ENCODE results near the gene RNF34.
A peak's percentile ranks its signal among the peaks of the same experiment; 100 is the strongest.

RNF34 gene

DNA sequence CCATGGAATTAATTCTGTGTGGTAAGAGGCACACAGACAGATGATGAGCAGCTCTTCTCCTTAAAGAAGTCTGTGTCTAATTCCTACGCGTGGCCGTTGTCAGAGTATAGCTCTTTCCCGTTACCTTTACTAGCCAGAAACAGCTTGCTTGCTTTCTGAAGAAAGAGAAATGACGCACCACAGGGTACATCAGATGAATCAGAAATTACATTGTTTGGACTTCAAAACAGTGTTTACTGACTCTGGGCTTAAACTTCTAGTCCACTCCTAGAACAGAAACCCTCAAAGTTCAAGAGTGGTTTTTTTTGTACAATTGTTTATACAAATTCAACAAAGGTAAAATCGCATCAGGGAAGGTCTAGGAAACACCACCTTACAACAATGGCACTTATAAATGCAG is 29.0 kb downstream of the RNF34 start:
- no peak for FAIRE-seq
- no peak for DNase-seq (ENCODE audit: insufficient read length, low spot score)
- no peak for TF ChIP-seq SPI1 (IDR thresholded peaks at IDR 0.05; ENCODE audit: low read depth, low read length)
- no peak for TF ChIP-seq POLR2AphosphoS5 (IDR thresholded peaks at IDR 0.05; ENCODE audit: low read depth, low read length)
- TF ChIP-seq POLR2A (IDR thresholded peaks at IDR 0.05; ENCODE audit: low read depth, low read length): no peak
- TF ChIP-seq POU2F2 (IDR thresholded peaks at IDR 0.05; ENCODE audit: low read depth, low read length): no peak
- TF ChIP-seq PAX5 (IDR thresholded peaks at IDR 0.05; ENCODE audit: insufficient read depth, low read length, severe bottlenecking): no peak
- no peak for TF ChIP-seq TAF1 (IDR thresholded peaks at IDR 0.05; ENCODE audit: low read depth, low read length)

DNA sequence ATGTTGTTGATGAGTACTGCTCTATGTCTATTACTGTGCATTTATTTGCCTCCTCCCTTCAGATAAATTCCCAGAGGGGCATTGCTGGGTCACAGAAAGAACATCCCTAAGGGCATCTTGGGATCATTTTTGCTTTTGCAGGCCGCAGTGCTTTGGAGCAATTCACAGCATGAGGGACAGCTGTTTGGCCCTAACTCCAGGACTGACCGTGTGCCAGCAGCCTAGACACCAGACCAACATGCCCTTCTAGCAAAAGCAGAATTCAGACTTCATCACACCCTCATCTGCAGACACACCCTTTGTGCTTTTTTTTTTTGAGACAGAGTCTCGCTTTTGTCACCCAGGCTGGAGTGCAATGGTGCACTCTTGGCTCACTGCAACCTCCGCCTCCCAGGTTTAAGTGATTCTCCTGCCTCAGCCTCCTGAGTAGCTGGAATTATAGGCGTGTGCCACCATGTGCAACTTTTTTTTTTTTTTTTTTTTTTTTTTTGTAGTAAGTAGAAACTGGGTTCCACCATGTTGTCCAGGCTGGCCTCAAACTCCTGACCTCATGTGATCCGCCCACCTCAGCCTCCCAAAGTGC is 31.0 kb downstream of the RNF34 start:
- DNase-seq (ENCODE audit: insufficient read length, low spot score) (no peak), FAIRE-seq (no peak)
- TF ChIP-seq TAF1 (IDR thresholded peaks at IDR 0.05; ENCODE audit: low read depth, low read length) (no peak), SPI1 (IDR thresholded peaks at IDR 0.05; ENCODE audit: low read depth, low read length) (no peak), POLR2AphosphoS5 (IDR thresholded peaks at IDR 0.05; ENCODE audit: low read depth, low read length) (no peak), POLR2A (IDR thresholded peaks at IDR 0.05; ENCODE audit: low read depth, low read length) (no peak), POU2F2 (IDR thresholded peaks at IDR 0.05; ENCODE audit: low read depth, low read length) (no peak), PAX5 (IDR thresholded peaks at IDR 0.05; ENCODE audit: insufficient read depth, low read length, severe bottlenecking) (no peak)

DNA sequence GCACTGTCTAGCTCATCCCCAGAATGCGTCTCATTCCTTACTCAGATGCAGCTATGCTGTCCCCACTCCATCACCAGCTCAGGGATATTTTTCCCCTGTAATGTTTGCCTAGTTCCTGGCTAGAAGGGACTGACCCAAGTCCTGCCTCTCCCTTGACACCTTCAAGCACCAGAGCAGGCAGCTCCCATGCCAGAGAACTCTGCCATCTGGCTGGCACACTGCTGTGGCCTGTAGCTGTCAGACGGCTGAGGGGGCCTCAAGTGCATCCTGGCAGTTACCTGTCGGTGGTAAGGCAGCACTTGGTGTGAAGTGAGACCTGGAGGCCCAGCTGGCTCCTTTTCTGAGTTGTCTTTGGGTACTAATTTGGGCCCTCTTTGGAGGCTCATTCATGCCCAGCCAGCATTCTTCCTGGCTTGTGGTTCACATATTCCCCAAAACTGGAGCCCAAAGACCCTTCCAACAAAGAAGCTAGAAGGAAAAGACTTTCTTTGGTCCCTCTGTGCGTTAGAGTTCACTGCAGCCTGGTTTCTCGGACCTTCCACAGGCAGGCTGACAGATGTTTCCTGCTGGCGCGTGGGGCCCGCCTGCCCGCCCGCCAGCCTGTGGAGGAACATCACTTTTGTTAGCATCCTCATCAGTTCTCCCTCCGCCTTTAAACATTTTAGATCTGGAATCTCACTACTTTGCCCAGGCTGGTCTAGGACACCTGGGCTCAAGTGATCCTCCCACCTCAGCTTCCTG is 33.0 kb downstream of the RNF34 start:
- no peak for FAIRE-seq
- no peak for DNase-seq (ENCODE audit: insufficient read length, low spot score)
- no peak for TF ChIP-seq POU2F2 (IDR thresholded peaks at IDR 0.05; ENCODE audit: low read depth, low read length)
- TF ChIP-seq POLR2A (IDR thresholded peaks at IDR 0.05; ENCODE audit: low read depth, low read length): no peak
- TF ChIP-seq PAX5 (IDR thresholded peaks at IDR 0.05; ENCODE audit: insufficient read depth, low read length, severe bottlenecking): no peak
- TF ChIP-seq SPI1 (IDR thresholded peaks at IDR 0.05; ENCODE audit: low read depth, low read length): no peak
- no peak for TF ChIP-seq TAF1 (IDR thresholded peaks at IDR 0.05; ENCODE audit: low read depth, low read length)
- TF ChIP-seq POLR2AphosphoS5 (IDR thresholded peaks at IDR 0.05; ENCODE audit: low read depth, low read length): no peak

DNA sequence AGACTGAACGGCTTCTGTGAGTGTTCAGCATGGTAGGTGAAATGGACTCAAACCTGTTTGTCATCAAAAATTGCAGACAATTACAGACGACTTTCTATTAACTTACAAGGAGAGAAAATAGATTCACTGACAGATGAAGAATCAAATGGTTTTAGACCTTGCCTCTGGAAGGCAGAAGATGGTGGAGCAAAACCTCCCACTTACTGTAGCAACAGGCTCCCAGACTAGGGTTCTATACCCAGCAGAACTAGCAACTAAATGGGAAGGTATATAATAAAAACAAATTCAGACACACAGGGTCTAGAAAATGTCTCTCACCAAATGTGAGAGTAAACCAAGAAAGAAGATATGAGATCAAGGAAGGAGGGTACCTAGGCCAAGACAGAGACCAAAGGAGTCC is 36.8 kb downstream of the RNF34 start:
- no peak for DNase-seq (ENCODE audit: insufficient read length, low spot score)
- no peak for TF ChIP-seq PAX5 (IDR thresholded peaks at IDR 0.05; ENCODE audit: insufficient read depth, low read length, severe bottlenecking)
- TF ChIP-seq SPI1 (IDR thresholded peaks at IDR 0.05; ENCODE audit: low read depth, low read length): no peak
- no peak for TF ChIP-seq POLR2A (IDR thresholded peaks at IDR 0.05; ENCODE audit: low read depth, low read length)
- TF ChIP-seq TAF1 (IDR thresholded peaks at IDR 0.05; ENCODE audit: low read depth, low read length): no peak
- TF ChIP-seq POLR2AphosphoS5 (IDR thresholded peaks at IDR 0.05; ENCODE audit: low read depth, low read length): no peak
- no peak for TF ChIP-seq POU2F2 (IDR thresholded peaks at IDR 0.05; ENCODE audit: low read depth, low read length)
- FAIRE-seq: no peak

DNA sequence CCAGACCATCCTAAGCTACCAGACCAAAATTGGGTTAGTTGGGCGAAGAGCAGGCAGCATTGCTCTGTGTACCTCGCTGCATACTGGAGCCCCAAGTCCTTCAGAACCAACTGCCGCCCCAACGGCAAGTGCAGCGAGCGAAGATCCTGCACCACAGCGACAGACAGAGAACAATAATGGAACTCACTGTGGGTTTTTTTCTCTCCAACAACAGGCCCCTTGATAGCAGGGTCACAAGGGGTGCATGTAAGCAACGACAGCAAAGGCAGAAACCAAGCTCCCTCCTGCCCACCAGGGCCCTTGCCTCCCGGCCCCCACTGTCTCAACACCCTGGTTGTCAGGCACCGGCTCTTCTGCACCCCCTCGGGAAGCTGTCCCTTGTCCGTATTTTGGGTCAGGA is 39.0 kb downstream of the RNF34 start:
- FAIRE-seq (no peak), DNase-seq (ENCODE audit: insufficient read length, low spot score) (no peak)
- no peak for TF ChIP-seq POLR2AphosphoS5 (IDR thresholded peaks at IDR 0.05; ENCODE audit: low read depth, low read length)

DNA sequence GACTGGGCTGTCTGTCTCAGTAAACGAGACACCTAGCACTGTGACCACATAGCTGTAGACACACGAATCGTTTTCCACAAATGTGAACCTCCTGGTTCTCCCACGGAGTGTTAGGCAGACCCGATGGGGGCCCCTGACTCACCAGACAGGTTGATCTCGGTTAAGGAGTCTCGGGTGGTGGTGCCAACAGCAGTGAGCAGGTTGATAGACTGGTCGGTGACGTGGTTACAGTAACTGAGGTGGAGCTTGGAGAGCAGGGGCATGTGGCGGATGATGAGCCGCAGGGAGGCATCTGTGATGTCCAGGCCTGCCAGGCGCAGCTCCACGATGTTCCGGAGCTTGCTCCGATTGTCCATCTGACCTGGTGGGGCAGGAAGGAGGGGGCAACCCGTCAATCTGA is 39.8 kb downstream of the RNF34 start:
- no peak for DNase-seq (ENCODE audit: insufficient read length, low spot score)
- TF ChIP-seq SPI1 (IDR thresholded peaks at IDR 0.05; ENCODE audit: low read depth, low read length): no peak
- TF ChIP-seq POLR2A (IDR thresholded peaks at IDR 0.05; ENCODE audit: low read depth, low read length): no peak
- TF ChIP-seq POLR2AphosphoS5 (IDR thresholded peaks at IDR 0.05; ENCODE audit: low read depth, low read length): no peak
- no peak for TF ChIP-seq PAX5 (IDR thresholded peaks at IDR 0.05; ENCODE audit: insufficient read depth, low read length, severe bottlenecking)
- no peak for TF ChIP-seq POU2F2 (IDR thresholded peaks at IDR 0.05; ENCODE audit: low read depth, low read length)
- TF ChIP-seq TAF1 (IDR thresholded peaks at IDR 0.05; ENCODE audit: low read depth, low read length): no peak
- FAIRE-seq: peak; percentile 28

DNA sequence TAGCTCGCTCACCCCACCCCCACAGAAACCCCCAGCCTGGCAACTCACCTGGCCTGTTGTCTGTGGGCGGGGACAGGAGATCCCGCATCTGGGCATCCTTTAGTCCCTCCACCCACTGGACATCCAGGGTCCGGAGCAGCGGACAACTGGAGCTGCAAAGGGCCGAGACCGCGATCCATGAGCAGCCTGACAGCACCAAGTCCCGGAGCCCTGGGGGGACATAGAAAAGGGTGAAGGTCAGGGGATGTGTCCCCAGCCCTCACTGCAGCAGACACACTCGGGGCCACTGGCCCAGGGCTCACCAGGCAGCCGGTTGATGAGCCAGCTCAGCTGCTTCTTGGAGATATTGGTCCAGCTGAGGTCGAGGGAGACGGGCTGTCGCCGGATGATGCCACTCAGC is 40.9 kb downstream of the RNF34 start:
- TF ChIP-seq PAX5 (IDR thresholded peaks at IDR 0.05; ENCODE audit: insufficient read depth, low read length, severe bottlenecking) (no peak), POU2F2 (IDR thresholded peaks at IDR 0.05; ENCODE audit: low read depth, low read length) (no peak), TAF1 (IDR thresholded peaks at IDR 0.05; ENCODE audit: low read depth, low read length) (no peak), POLR2A (IDR thresholded peaks at IDR 0.05; ENCODE audit: low read depth, low read length) (no peak), POLR2AphosphoS5 (IDR thresholded peaks at IDR 0.05; ENCODE audit: low read depth, low read length) (no peak), SPI1 (IDR thresholded peaks at IDR 0.05; ENCODE audit: low read depth, low read length) (no peak)
- FAIRE-seq (no peak), DNase-seq (ENCODE audit: insufficient read length, low spot score) (no peak)

DNA sequence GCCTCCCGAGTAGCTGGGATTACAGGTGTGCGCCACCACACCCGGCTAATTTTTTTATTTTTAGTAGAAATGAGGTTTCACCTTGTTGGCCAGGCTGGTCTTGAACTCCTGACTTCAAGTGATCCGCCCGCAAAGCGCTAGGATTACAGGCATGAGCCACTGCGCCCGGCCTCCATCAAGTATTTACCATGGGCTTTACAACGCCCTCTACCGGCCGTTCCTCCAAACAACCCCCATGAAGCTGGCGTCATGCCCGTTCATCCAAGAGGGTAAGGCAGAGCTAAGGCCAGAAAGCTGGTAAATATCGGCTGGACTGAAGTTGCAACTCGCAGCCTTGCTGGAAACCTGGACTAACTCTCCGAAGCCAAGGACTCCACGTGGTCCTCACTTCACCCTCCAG is 41.6 kb downstream of the RNF34 start:
- DNase-seq (ENCODE audit: insufficient read length, low spot score) (no peak), FAIRE-seq (no peak)

DNA sequence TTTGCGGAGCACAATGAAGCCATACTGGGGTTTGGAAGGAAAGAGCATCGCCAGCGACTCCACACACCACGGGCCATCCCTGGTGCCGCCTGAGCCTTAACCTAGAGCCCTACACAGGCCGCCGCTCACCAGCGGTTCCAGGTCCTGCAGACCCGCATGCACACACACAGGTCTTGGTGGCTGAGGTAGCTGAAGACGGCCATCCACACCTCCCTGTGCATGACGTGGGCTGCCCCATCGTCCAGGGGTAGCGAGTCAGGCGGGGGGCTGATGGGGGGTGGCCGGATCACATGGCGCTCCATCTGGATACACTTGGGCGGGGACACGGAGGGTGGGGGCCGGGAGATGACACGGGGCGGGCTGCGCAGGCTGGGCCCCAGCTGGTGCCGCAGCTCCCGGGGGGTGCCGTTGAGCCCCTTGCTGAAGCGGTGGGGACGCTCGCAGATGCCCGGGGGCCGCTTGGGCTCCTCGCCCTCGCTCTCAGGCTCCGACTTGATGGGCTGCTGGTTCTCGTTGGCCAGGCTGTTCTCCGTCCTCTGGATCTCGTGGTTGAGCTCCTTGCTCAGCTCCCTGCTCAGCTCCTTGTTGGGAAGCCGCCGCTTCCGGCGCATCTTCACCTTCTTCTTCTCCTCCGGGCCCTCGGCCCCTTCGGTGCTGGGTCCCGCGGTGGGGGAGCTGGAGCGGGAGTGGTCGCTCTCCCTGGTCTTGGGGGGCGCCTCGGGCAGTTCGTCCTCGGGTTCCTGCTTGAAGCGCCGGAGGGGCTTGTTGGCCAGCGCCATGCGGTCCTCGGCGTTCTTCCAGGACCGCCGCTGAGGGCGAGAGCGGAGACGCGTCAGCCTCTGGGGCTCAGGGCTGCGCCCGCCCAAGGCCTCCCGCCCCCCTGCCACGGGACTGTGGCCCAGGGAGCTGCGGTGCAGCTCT is 42.4 kb downstream of the RNF34 start:
- TF ChIP-seq POLR2A (IDR thresholded peaks at IDR 0.05; ENCODE audit: low read depth, low read length) (no peak), POLR2AphosphoS5 (IDR thresholded peaks at IDR 0.05; ENCODE audit: low read depth, low read length) (no peak), PAX5 (IDR thresholded peaks at IDR 0.05; ENCODE audit: insufficient read depth, low read length, severe bottlenecking) (no peak), TAF1 (IDR thresholded peaks at IDR 0.05; ENCODE audit: low read depth, low read length) (no peak), SPI1 (IDR thresholded peaks at IDR 0.05; ENCODE audit: low read depth, low read length) (no peak), POU2F2 (IDR thresholded peaks at IDR 0.05; ENCODE audit: low read depth, low read length) (no peak)
- peak; percentile 5 for FAIRE-seq

More for the DNA sequence above, 41.6 kb downstream of the RNF34 start:
- no peak for TF ChIP-seq TAF1 (IDR thresholded peaks at IDR 0.05; ENCODE audit: low read depth, low read length)
- TF ChIP-seq POU2F2 (IDR thresholded peaks at IDR 0.05; ENCODE audit: low read depth, low read length): no peak
- no peak for TF ChIP-seq SPI1 (IDR thresholded peaks at IDR 0.05; ENCODE audit: low read depth, low read length)
- TF ChIP-seq POLR2AphosphoS5 (IDR thresholded peaks at IDR 0.05; ENCODE audit: low read depth, low read length): no peak
- no peak for TF ChIP-seq POLR2A (IDR thresholded peaks at IDR 0.05; ENCODE audit: low read depth, low read length)

More for the DNA sequence above, 42.4 kb downstream of the RNF34 start:
- no peak for DNase-seq (ENCODE audit: insufficient read length, low spot score)
